DOHH2 (cell line): ENCODE data around the gene AGXT.

ENCODE experiments used
- H3F3A ChIP-seq: fragments of 200-600 bp; sonication (generic), shearing (Covaris generic); 2 replicates; pipeline ENCODE4 v1.6.0; 2016; ENCODE audit warnings: antibody characterized with exemption, mild to moderate bottlenecking; ENCODE audit not compliant: control insufficient read depth, insufficient read depth
- H3K27ac ChIP-seq: fragments of 200-600 bp; sonication (generic); 2 replicates; pipeline ENCODE4 v1.5.1; 2014; ENCODE audit warnings: low read depth, mild to moderate bottlenecking, low read length, moderate library complexity
- H3K27me3 ChIP-seq: fragments of 200-600 bp; sonication (generic); 2 replicates; pipeline ENCODE4 v1.6.1; 2014; ENCODE audit warnings: mild to moderate bottlenecking, low read length, mixed read lengths; ENCODE audit not compliant: control insufficient read depth
- H3K36me3 ChIP-seq: fragments of 200-600 bp; sonication (generic); 2 replicates; pipeline ENCODE4 v1.6.1; 2014; ENCODE audit warnings: mild to moderate bottlenecking, low read length, moderate library complexity, mixed read lengths; ENCODE audit not compliant: control insufficient read depth
- H3K4me1 ChIP-seq: fragments of 200-600 bp; sonication (generic); 2 replicates; pipeline ENCODE4 v1.6.1; 2014; ENCODE audit warnings: mild to moderate bottlenecking, low read length, mixed read lengths; ENCODE audit not compliant: control insufficient read depth
- H3K4me2 ChIP-seq: fragments of 200-600 bp; sonication (generic); 2 replicates; pipeline ENCODE4 v1.6.0; 2014; ENCODE audit warnings: mild to moderate bottlenecking, low read length, moderate library complexity
- H3K4me3 ChIP-seq: fragments of 200-600 bp; sonication (generic); 2 replicates; pipeline ENCODE4 v1.5.1; 2014; ENCODE audit warnings: mild to moderate bottlenecking, low read length, mixed read lengths
- H3K79me2 ChIP-seq: fragments of 200-600 bp; sonication (generic); 2 replicates; pipeline ENCODE4 v1.6.1; 2014; ENCODE audit warnings: mild to moderate bottlenecking, low read length, mixed read lengths; ENCODE audit not compliant: control insufficient read depth
- H3K9me2 ChIP-seq: fragments of 200-600 bp; sonication (generic); replicated peaks from 2 replicates; pipeline ENCODE4 v1.6.1; 2014; ENCODE audit warnings: mild to moderate bottlenecking, low read length, mixed read lengths; ENCODE audit not compliant: control insufficient read depth
- H3K9me3 ChIP-seq: fragments of 200-600 bp; sonication (generic); 2 replicates; pipeline ENCODE4 v1.6.1; 2014; ENCODE audit warnings: antibody characterized with exemption, low read length, mixed read lengths; ENCODE audit not compliant: control insufficient read depth, insufficient read depth
- H4K20me1 ChIP-seq: fragments of 200-600 bp; sonication (generic); 2 replicates; pipeline ENCODE4 v1.6.0; 2014; ENCODE audit warnings: low read depth, mild to moderate bottlenecking, antibody characterized with exemption, low read length, moderate library complexity; ENCODE audit not compliant: control insufficient read depth, insufficient read depth
- CTCF ChIP-seq: fragments of 200-600 bp; sonication (generic); IDR thresholded peaks from one replicate; pipeline ENCODE4 v1.5.1; 2014; ENCODE audit warnings: antibody characterized with exemption, mild to moderate bottlenecking, low read depth, low read length; ENCODE audit not compliant: poor library complexity, severe bottlenecking
- EZH2phosphoT487 ChIP-seq: fragments of 200-600 bp; sonication (generic); IDR thresholded peaks from 2 replicates; pipeline ENCODE4 v1.6.1; 2017; ENCODE audit warnings: borderline replicate concordance, mild to moderate bottlenecking, antibody characterized with exemption, low read length, moderate library complexity, mixed read lengths

Gene AGXT

GRCh38 chr2:240912878-240913809 lies 44.5 kb downstream of the AGXT start:
- Histone ChIP-seq H3K36me3 (no peaks in the 10 kb centered on the region), H3K79me2 (no peaks in the 10 kb centered on the region), H4K20me1 (no peaks in the 10 kb centered on the region), H3K4me2 (no peak overlapping the region), H3K9me2 (no peaks in the 10 kb centered on the region), H3F3A (no peaks in the 10 kb centered on the region), H3K4me1 (no peaks in the 10 kb centered on the region; the same call in 1 of the 2 replicates), H3K27me3 (peaks cover 18% of the 10 kb centered on the region), H3K27ac (no peak overlapping the region), H3K9me3 (no peaks in the 10 kb centered on the region), H3K4me3 (no peak overlapping the region)
- TF ChIP-seq EZH2phosphoT487 (no peak), CTCF (no peak)

GRCh38 chr2:240913810-240914644 lies 45.4 kb downstream of the AGXT start:
- no peak overlapping the region for H3K27ac ChIP-seq
- no peaks in the 10 kb centered on the region for H3K79me2 ChIP-seq
- no peaks in the 10 kb centered on the region for H3K36me3 ChIP-seq
- TF ChIP-seq EZH2phosphoT487 (no peak), CTCF (peak; percentile 95)
- H3K4me2 ChIP-seq = no peak overlapping the region
- H4K20me1 ChIP-seq = no peaks in the 10 kb centered on the region
- H3K27me3 ChIP-seq = peaks cover 18% of the 10 kb centered on the region
- H3K9me2 ChIP-seq = no peaks in the 10 kb centered on the region
- no peaks in the 10 kb centered on the region for H3F3A ChIP-seq
- H3K4me3 ChIP-seq = no peak overlapping the region
- no peaks in the 10 kb centered on the region; the same call in 1 of the 2 replicates for H3K4me1 ChIP-seq
- H3K9me3 ChIP-seq = no peaks in the 10 kb centered on the region

DNA sequence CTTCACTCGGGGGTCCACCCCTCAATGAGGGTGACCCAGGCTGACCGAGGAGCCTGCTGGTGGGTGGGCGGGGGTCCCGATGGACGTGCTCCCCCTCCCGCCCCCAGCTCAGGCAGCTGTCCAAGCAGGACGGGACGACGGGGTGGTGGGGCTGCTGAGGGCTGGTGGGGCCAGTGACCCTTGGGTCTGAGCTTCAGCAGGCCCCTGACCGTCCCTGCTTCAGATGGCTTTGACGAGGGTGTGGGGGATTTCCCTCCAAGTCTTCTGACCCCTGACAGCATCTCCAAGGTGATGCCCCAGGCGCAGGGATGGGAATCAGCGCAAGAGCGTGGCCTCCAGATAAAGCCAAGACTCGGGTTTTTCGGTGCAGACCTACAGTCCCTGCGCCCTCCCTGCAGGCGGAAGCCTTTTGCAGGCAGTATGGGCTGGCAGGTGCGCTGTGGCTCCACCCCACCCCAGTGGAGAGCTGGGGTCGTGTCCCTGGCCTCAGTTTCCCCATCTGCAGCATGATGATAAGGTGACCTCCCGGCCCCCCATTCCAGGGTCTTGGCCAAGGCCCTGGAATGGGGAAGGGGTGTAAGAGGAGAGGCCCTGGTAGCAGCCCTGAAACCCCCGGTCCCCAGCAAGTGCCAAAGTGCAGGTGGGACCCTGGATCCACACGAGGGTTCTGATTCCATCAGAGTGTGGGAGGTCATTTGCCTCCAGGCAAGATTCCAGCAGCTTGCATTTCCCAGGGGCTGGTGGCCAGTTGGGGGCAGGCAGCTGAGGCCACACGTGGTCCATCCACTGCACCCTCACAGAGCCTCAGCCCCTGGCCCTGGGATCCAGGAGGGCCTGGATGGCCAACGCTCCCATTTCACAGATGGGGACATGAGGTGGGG lies 46.3 kb downstream of the AGXT start:
- Histone ChIP-seq H3K4me2 (no peak overlapping the region), H3K4me3 (no peak overlapping the region)

More for the DNA sequence above, 46.3 kb downstream of the AGXT start:
- H3K4me1 ChIP-seq = no peaks in the 10 kb centered on the region; the same call in 1 of the 2 replicates
- no peaks in the 10 kb centered on the region for H3K36me3 ChIP-seq
- no peaks in the 10 kb centered on the region for H3F3A ChIP-seq
- H3K27ac ChIP-seq = no peak overlapping the region
- H3K9me2 ChIP-seq = no peaks in the 10 kb centered on the region
- no peaks in the 10 kb centered on the region for H3K9me3 ChIP-seq
- TF ChIP-seq CTCF (peak; percentile 45), EZH2phosphoT487 (no peak)
- H3K27me3 ChIP-seq = peaks cover 18% of the 10 kb centered on the region
- H4K20me1 ChIP-seq = no peaks in the 10 kb centered on the region
- no peaks in the 10 kb centered on the region for H3K79me2 ChIP-seq
